Measurements from ENCODE around the gene HES2.

The HES2 gene

GRCh38 chr1:6460301-6461050, 40.8 kb upstream of the HES2 start:
- TF ChIP-seq NFIC (IDR thresholded peaks at IDR 0.05) (no peak), MAX (IDR thresholded peaks at IDR 0.05) (no peak), ZBTB7A (IDR thresholded peaks at IDR 0.05; ENCODE audit: low read depth) (no peak), USF1 (IDR thresholded peaks at IDR 0.05) (no peak), EGR1 (IDR thresholded peaks at IDR 0.05) (no peak)

GRCh38 chr1:6459850-6460265, 40.1 kb upstream of the HES2 start:
- TF ChIP-seq CREB1 (IDR thresholded peaks at IDR 0.05; ENCODE audit: low read depth) (no peak), NFIC (IDR thresholded peaks at IDR 0.05) (no peak), TCF12 (IDR thresholded peaks at IDR 0.05; ENCODE audit: low read depth) (no peak), FOXM1 (IDR thresholded peaks at IDR 0.05; ENCODE audit: borderline replicate concordance, low read depth) (no peak), CEBPB (IDR thresholded peaks at IDR 0.05) (no peak), YY1 (IDR thresholded peaks at IDR 0.05; ENCODE audit: low read depth) (no peak), MAX (IDR thresholded peaks at IDR 0.05) (no peak), REST (IDR thresholded peaks at IDR 0.05; ENCODE audit: low read depth) (no peak), EGR1 (IDR thresholded peaks at IDR 0.05) (no peak), EP300 (IDR thresholded peaks at IDR 0.05; ENCODE audit: borderline replicate concordance) (no peak), RAD21 (IDR thresholded peaks at IDR 0.05; ENCODE audit: low read depth) (no peak), TAF1 (IDR thresholded peaks at IDR 0.05; ENCODE audit: low read depth) (no peak)

- TF ChIP-seq TEAD4 (IDR thresholded peaks at IDR 0.05) = no peak
- TF ChIP-seq ZBTB7A (IDR thresholded peaks at IDR 0.05; ENCODE audit: low read depth) = no peak
- no peak for TF ChIP-seq CREB1 (IDR thresholded peaks at IDR 0.05; ENCODE audit: low read depth)
- TF ChIP-seq TAF1 (IDR thresholded peaks at IDR 0.05; ENCODE audit: low read depth) = no peak
- TF ChIP-seq REST (IDR thresholded peaks at IDR 0.05; ENCODE audit: low read depth) = no peak
- no peak for TF ChIP-seq EP300 (IDR thresholded peaks at IDR 0.05; ENCODE audit: borderline replicate concordance)
- no peak for TF ChIP-seq NFIC (IDR thresholded peaks at IDR 0.05)
- no peak for TF ChIP-seq EGR1 (IDR thresholded peaks at IDR 0.05)
- TF ChIP-seq TCF12 (IDR thresholded peaks at IDR 0.05; ENCODE audit: low read depth) = no peak
- no peak for TF ChIP-seq RAD21 (IDR thresholded peaks at IDR 0.05; ENCODE audit: low read depth)
- no peak for TF ChIP-seq YY1 (IDR thresholded peaks at IDR 0.05; ENCODE audit: low read depth)
Observed at GRCh38 chr1:6456800-6457466, 37.2 kb upstream of the HES2 start.

GRCh38 chr1:6454856-6455751, 35.4 kb upstream of the HES2 start:
- TF ChIP-seq CREB1 (IDR thresholded peaks at IDR 0.05; ENCODE audit: low read depth) (no peak), TAF1 (IDR thresholded peaks at IDR 0.05; ENCODE audit: low read depth) (no peak), YY1 (IDR thresholded peaks at IDR 0.05; ENCODE audit: low read depth) (no peak), CEBPB (IDR thresholded peaks at IDR 0.05) (no peak), EP300 (IDR thresholded peaks at IDR 0.05; ENCODE audit: borderline replicate concordance) (no peak), FOXM1 (IDR thresholded peaks at IDR 0.05; ENCODE audit: borderline replicate concordance, low read depth) (no peak), EGR1 (IDR thresholded peaks at IDR 0.05) (no peak), REST (IDR thresholded peaks at IDR 0.05; ENCODE audit: low read depth) (no peak), NFIC (IDR thresholded peaks at IDR 0.05) (no peak), TCF12 (IDR thresholded peaks at IDR 0.05; ENCODE audit: low read depth) (no peak), USF1 (IDR thresholded peaks at IDR 0.05) (no peak), RAD21 (IDR thresholded peaks at IDR 0.05; ENCODE audit: low read depth) (no peak), TEAD4 (IDR thresholded peaks at IDR 0.05) (no peak), MAX (IDR thresholded peaks at IDR 0.05) (no peak), ZBTB7A (IDR thresholded peaks at IDR 0.05; ENCODE audit: low read depth) (no peak)
